ENCODE results near the gene YIPF5. TPM values are rescaled to one million over a fixed set of nuclear protein-coding genes. Genes with fewer than 3 reads are reported as not detected.

Gene YIPF5
- polyA plus RNA-seq, 1 donor: 56.2 TPM

DNA sequence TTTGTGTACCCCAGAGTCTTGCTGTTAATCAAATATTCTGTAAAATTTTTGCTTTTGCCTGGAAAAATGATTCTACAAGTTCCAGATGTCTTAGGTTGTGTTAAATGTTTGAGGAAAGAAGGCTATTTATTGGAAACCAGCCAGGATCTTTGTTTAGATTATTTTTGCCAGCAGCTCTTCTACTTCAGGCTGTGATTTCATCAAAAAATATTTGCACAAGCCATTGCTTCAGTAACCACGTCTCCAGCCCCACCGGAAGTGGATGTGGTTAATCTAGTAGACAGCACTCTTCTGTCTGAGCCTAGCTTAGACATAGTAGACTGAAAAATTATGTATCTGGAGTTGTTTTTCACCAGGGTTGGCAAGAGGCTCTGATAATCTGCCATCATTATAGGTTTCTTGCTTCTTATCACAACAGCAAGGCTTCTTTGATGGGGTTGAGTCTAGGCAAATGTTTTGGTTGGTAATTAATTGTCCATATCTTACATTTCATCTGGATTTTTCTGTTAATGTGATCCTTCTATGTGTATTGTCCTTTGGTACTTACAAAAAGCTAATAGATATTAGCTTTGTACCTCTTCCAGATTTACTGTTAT lies 17.3 kb upstream of the YIPF5 start:
- no CpG with 5 or more reads among the region's 2 CpGs for WGBS (ENCODE audit: insufficient coverage, low lambda C conversion rate)
- H3K9me3 ChIP-seq (ENCODE audit: control insufficient read depth, low read depth, low read length): no peaks in the 10 kb centered on the region
- peaks cover 23% of the 10 kb centered on the region for H3K4me1 ChIP-seq (ENCODE audit: control insufficient read depth, insufficient read depth, low read length)
- DNase-seq: peak; percentile 37 to 52
- no peaks in the 10 kb centered on the region for H3K36me3 ChIP-seq (ENCODE audit: control insufficient read depth, insufficient read depth, low read length)
- peak overlapping the region; percentile 38 for H3K27ac ChIP-seq (ENCODE audit: low read length)
- H3K27me3 ChIP-seq (ENCODE audit: control insufficient read depth, insufficient read depth, low read length): no peaks in the 10 kb centered on the region
- no peak overlapping the region for H3K4me3 ChIP-seq (ENCODE audit: low read length)

DNA sequence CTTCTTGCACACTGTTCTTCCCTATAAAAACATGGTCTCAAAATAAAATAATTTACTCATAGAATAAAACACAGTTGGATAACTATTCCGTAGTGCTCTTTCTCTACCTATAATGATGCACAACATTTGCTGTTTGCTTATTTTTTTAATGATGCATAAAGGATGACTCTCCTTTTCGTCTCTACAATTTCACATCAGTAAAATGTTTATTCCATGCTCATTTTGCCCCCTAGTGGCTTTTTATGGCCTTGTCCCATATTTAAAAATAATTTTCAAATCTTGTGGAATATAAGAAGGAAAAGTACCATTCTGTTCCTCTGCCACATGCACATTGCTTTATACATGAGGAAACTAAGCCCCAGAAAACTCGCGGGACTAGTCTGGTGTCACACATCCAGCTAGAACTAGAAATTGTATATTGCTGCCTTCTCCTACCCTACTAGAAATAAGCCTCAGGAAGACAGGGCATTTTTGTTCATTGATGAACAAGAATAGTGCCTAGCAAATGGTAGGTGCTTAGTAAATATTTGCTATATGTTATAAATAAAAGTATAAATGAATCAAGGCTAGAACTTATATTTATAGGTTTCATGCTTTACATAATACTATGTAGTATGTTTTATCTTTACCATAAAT lies 12.9 kb upstream of the YIPF5 start:
- no peaks in the 10 kb centered on the region for H3K27me3 ChIP-seq (ENCODE audit: control insufficient read depth, insufficient read depth, low read length)
- no peak overlapping the region for H3K4me3 ChIP-seq (ENCODE audit: low read length)
- H3K4me1 ChIP-seq (ENCODE audit: control insufficient read depth, insufficient read depth, low read length): no peaks in the 10 kb centered on the region
- H3K27ac ChIP-seq (ENCODE audit: low read length): no peak overlapping the region
- peaks cover 3% of the 10 kb centered on the region for H3K9me3 ChIP-seq (ENCODE audit: control insufficient read depth, low read depth, low read length)
- no peak for DNase-seq
- WGBS (ENCODE audit: insufficient coverage, low lambda C conversion rate): 21% methylated on average over 2 of the region's 4 CpGs
- no peaks in the 10 kb centered on the region for H3K36me3 ChIP-seq (ENCODE audit: control insufficient read depth, insufficient read depth, low read length)

DNA sequence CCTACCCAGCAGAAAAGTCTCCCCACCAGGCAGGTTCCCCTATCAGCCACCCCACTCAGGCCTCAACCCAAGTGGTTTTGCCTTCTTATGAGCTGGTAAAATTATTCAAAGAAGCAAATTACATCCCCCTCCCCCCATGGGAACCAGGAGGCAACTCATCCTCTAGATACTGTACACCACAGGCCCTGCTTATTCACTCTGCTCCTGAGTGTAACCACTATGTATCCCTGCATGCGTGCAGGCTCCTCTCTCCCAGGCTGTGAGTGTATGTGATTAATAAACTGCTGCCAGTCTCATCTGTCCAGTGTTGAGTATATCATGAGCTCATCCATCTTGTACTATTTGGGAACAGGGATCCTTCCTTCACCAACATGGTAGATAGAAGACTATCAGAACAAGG lies 8.8 kb upstream of the YIPF5 start:
- Histone ChIP-seq H3K27ac (ENCODE audit: low read length) (no peak overlapping the region), H3K27me3 (ENCODE audit: control insufficient read depth, insufficient read depth, low read length) (peaks cover 2% of the 10 kb centered on the region), H3K4me3 (ENCODE audit: low read length) (no peak overlapping the region), H3K9me3 (ENCODE audit: control insufficient read depth, low read depth, low read length) (peaks cover 3% of the 10 kb centered on the region), H3K4me1 (ENCODE audit: control insufficient read depth, insufficient read depth, low read length) (no peaks in the 10 kb centered on the region), H3K36me3 (ENCODE audit: control insufficient read depth, insufficient read depth, low read length) (no peaks in the 10 kb centered on the region)
- WGBS (ENCODE audit: insufficient coverage, low lambda C conversion rate): no CpG with 5 or more reads among the region's 1 CpG
- no peak for DNase-seq

DNA sequence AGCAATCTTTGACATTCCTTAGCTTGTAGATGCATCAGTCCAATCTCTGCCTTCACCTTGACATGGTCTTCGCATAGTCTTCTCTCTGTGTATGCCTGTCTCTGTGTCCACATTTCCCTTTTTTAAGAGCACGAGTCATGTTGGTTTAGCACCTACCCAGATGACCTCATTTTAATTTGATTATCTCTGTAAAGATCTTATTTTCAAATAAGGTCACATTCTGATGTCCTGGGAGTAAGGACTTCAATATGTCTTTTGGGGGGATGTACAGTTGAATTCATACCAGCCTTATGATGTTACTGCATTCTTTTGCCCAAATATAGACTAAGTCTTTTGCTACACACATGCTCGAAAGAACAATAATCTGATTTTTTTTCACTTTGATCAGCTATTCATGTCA lies 7.1 kb upstream of the YIPF5 start:
- no peaks in the 10 kb centered on the region for H3K4me1 ChIP-seq (ENCODE audit: control insufficient read depth, insufficient read depth, low read length)
- peaks cover 2% of the 10 kb centered on the region for H3K27me3 ChIP-seq (ENCODE audit: control insufficient read depth, insufficient read depth, low read length)
- H3K27ac ChIP-seq (ENCODE audit: low read length): no peak overlapping the region
- no peak for DNase-seq
- peaks cover 2% of the 10 kb centered on the region for H3K9me3 ChIP-seq (ENCODE audit: control insufficient read depth, low read depth, low read length)
- H3K4me3 ChIP-seq (ENCODE audit: low read length): no peak overlapping the region
- no peaks in the 10 kb centered on the region for H3K36me3 ChIP-seq (ENCODE audit: control insufficient read depth, insufficient read depth, low read length)
- WGBS (ENCODE audit: insufficient coverage, low lambda C conversion rate): 75% methylated on average over 1 of the region's 3 CpGs

DNA sequence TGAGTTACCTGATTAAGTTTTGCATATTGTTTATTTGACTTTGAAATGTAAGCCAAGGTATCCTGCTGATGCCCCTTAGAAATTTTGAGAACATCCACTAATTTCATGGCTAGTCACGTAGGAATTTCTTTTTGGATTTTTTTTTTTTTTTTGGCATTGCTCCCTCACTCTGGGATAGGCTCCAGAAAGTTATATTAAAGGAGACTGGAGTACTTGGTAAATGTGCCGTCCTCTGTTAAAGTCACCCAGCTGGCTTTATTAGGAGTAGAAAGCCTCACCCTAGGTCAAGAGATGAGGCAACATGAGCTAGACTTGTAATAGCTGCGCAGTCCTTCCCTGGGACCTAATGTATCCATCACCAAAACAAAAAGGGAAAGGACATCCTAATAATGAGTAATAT lies 3.3 kb upstream of the YIPF5 start:
- H3K4me1 ChIP-seq (ENCODE audit: control insufficient read depth, insufficient read depth, low read length): no peaks in the 10 kb centered on the region
- H3K4me3 ChIP-seq (ENCODE audit: low read length): no peak overlapping the region
- H3K27me3 ChIP-seq (ENCODE audit: control insufficient read depth, insufficient read depth, low read length): peaks cover 2% of the 10 kb centered on the region
- H3K9me3 ChIP-seq (ENCODE audit: control insufficient read depth, low read depth, low read length): no peaks in the 10 kb centered on the region
- no CpG with 5 or more reads among the region's 3 CpGs for WGBS (ENCODE audit: insufficient coverage, low lambda C conversion rate)
- H3K36me3 ChIP-seq (ENCODE audit: control insufficient read depth, insufficient read depth, low read length): no peaks in the 10 kb centered on the region
- no peak overlapping the region for H3K27ac ChIP-seq (ENCODE audit: low read length)
- no peak for DNase-seq

DNA sequence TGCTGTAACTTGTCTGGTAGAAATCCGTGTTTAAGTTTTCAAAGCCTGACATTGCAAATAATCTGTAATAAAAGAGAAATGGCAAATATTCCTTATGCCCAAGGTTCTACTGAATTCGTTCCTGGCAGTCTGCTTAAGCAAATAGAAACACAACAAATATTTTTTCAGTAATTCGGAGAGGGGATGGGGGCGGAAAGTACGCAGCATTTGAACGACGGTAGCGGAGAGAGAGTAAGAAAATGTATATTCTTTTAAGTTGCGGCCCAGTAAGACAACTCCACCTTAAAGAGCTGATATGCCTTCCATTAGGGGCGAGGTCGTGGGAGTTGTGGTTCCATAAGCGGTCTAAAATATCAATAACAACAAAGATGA lies 569 bp downstream of the YIPF5 start:
- peaks cover 13% of the 10 kb centered on the region for H3K36me3 ChIP-seq (ENCODE audit: control insufficient read depth, insufficient read depth, low read length)
- H3K27ac ChIP-seq (ENCODE audit: low read length): peak overlapping the region; percentile 84
- H3K4me3 ChIP-seq (ENCODE audit: low read length): peak overlapping the region; percentile 91
- WGBS (ENCODE audit: insufficient coverage, low lambda C conversion rate): no CpG with 5 or more reads among the region's 12 CpGs
- no peaks in the 10 kb centered on the region for H3K4me1 ChIP-seq (ENCODE audit: control insufficient read depth, insufficient read depth, low read length)
- H3K9me3 ChIP-seq (ENCODE audit: control insufficient read depth, low read depth, low read length): no peaks in the 10 kb centered on the region
- peaks cover 2% of the 10 kb centered on the region for H3K27me3 ChIP-seq (ENCODE audit: control insufficient read depth, insufficient read depth, low read length)
- DNase-seq: no peak

DNA sequence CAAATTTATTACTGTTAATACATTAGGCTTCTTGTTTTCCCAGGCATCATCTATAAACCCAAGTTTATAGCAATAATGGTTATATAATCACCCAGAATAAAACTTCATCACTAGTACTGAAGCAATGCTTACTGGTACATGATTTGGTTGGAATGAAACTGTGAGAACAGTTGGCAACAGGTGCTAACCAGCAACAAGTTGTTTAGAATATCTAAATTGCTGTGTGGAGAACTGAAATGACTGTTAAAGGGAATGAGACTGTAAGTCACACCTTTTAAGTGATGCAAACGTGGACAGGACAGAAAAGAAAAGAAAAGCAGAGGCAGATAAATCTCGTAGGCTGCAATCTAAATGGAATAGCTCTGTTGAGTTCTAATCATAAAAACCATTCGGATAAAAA lies 2.5 kb downstream of the YIPF5 start:
- no peak for DNase-seq
- Histone ChIP-seq H3K4me1 (ENCODE audit: control insufficient read depth, insufficient read depth, low read length) (no peaks in the 10 kb centered on the region), H3K36me3 (ENCODE audit: control insufficient read depth, insufficient read depth, low read length) (peaks cover 24% of the 10 kb centered on the region), H3K27me3 (ENCODE audit: control insufficient read depth, insufficient read depth, low read length) (no peaks in the 10 kb centered on the region), H3K27ac (ENCODE audit: low read length) (no peak overlapping the region), H3K9me3 (ENCODE audit: control insufficient read depth, low read depth, low read length) (no peaks in the 10 kb centered on the region), H3K4me3 (ENCODE audit: low read length) (no peak overlapping the region)
- WGBS (ENCODE audit: insufficient coverage, low lambda C conversion rate): 92% methylated on average over 3 of the region's 3 CpGs

DNA sequence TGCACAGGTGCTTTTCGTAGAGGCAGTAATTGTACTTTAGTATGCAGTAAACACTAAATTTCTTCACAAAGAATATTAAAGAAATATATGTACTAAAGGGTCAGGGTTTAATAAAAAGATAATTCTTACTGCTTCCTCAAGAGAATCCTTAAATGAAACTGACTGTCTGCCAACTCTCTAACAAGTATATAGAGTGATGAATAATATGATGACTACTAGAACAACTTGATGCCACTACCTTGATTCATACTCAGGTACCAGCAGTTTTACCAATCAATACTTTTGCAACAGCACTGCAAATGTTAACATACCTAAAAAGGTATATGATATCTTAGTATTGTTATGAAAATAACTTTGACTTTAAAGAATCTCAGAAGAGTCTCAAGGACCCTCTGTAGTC lies 3.8 kb downstream of the YIPF5 start:
- Histone ChIP-seq H3K9me3 (ENCODE audit: control insufficient read depth, low read depth, low read length) (no peaks in the 10 kb centered on the region), H3K27me3 (ENCODE audit: control insufficient read depth, insufficient read depth, low read length) (no peaks in the 10 kb centered on the region), H3K4me3 (ENCODE audit: low read length) (no peak overlapping the region), H3K36me3 (ENCODE audit: control insufficient read depth, insufficient read depth, low read length) (peaks cover 32% of the 10 kb centered on the region), H3K4me1 (ENCODE audit: control insufficient read depth, insufficient read depth, low read length) (no peaks in the 10 kb centered on the region), H3K27ac (ENCODE audit: low read length) (no peak overlapping the region)
- WGBS (ENCODE audit: insufficient coverage, low lambda C conversion rate): 80% methylated on average over 1 of the region's 1 CpG
- DNase-seq: no peak

DNA sequence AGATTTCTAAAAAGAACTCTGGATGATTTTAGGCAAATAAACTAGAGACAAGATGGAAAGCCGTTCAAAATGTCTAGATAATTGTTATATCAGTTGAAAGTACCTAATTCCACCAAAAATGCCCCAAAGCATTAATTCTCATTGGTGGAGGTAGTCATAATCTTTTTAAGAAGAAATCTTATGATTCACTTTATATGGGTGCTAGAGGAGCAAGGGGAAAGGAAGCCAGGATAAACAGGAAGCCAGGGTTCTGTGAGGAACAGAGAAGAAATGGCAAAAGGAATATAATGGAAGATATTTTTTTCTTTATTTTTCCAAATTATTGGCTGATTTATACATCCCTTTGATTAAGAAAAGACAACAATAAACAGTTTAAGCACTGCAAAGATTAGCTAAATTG lies 7.8 kb downstream of the YIPF5 start:
- no peak for DNase-seq
- 100% methylated on average over 1 of the region's 1 CpG for WGBS (ENCODE audit: insufficient coverage, low lambda C conversion rate)
- H3K9me3 ChIP-seq (ENCODE audit: control insufficient read depth, low read depth, low read length): no peaks in the 10 kb centered on the region
- H3K27ac ChIP-seq (ENCODE audit: low read length): no peak overlapping the region
- no peaks in the 10 kb centered on the region for H3K4me1 ChIP-seq (ENCODE audit: control insufficient read depth, insufficient read depth, low read length)
- peaks cover 44% of the 10 kb centered on the region for H3K36me3 ChIP-seq (ENCODE audit: control insufficient read depth, insufficient read depth, low read length)
- no peak overlapping the region for H3K4me3 ChIP-seq (ENCODE audit: low read length)
- no peaks in the 10 kb centered on the region for H3K27me3 ChIP-seq (ENCODE audit: control insufficient read depth, insufficient read depth, low read length)

DNA sequence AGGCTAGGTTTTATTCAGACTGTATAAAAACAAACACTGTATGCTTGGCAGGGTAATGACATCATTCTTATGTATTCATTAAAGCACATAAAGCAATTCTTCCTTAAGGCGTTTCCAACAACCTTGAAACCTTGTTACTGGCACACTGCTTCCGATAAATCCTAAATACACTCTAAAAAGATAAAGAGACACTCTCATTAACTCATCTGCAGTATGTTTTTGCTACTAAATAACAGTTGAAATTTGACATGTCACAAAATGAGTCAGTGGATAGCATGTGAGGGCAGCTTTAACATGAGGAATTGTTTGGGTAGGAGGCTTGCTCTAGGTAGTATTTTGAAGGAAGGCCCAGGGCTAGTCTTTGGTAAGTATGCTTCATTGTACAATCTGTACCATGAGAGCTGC lies 13.7 kb downstream of the YIPF5 start:
- peak in 1 of 2 donors; percentile 40 for DNase-seq
- WGBS (ENCODE audit: insufficient coverage, low lambda C conversion rate): no CpG with 5 or more reads among the region's 2 CpGs

DNA sequence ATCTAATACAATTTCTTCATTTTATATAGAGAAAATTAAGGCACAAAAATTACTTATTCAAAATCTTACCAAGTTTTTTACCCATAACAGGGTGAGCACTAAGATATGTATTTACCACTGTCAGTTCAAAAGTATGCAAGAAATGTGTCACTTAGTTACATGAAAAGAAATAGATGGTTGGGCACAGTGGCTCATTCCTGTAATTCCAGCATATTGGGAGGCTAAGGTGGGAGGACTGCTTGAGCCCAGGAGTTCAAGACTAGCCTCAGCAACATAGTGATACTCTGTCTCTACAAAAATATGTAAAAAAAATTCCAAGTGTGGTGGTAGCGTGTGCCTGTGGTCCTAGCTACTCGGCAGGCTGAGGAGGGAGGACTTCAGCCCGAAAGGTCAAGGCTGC lies 19.4 kb downstream of the YIPF5 start:
- Histone ChIP-seq H3K4me3 (ENCODE audit: low read length) (no peak overlapping the region), H3K9me3 (ENCODE audit: control insufficient read depth, low read depth, low read length) (no peaks in the 10 kb centered on the region), H3K36me3 (ENCODE audit: control insufficient read depth, insufficient read depth, low read length) (no peaks in the 10 kb centered on the region), H3K27ac (ENCODE audit: low read length) (no peak overlapping the region), H3K27me3 (ENCODE audit: control insufficient read depth, insufficient read depth, low read length) (no peaks in the 10 kb centered on the region), H3K4me1 (ENCODE audit: control insufficient read depth, insufficient read depth, low read length) (no peaks in the 10 kb centered on the region)
- no peak for DNase-seq
- no CpG with 5 or more reads among the region's 3 CpGs for WGBS (ENCODE audit: insufficient coverage, low lambda C conversion rate)

More for the DNA sequence above, 13.7 kb downstream of the YIPF5 start:
- H3K27me3 ChIP-seq (ENCODE audit: control insufficient read depth, insufficient read depth, low read length): no peaks in the 10 kb centered on the region
- no peaks in the 10 kb centered on the region for H3K9me3 ChIP-seq (ENCODE audit: control insufficient read depth, low read depth, low read length)
- H3K36me3 ChIP-seq (ENCODE audit: control insufficient read depth, insufficient read depth, low read length): peaks cover 16% of the 10 kb centered on the region
- H3K27ac ChIP-seq (ENCODE audit: low read length): no peak overlapping the region
- H3K4me3 ChIP-seq (ENCODE audit: low read length): no peak overlapping the region
- H3K4me1 ChIP-seq (ENCODE audit: control insufficient read depth, insufficient read depth, low read length): no peaks in the 10 kb centered on the region
